ENCODE measurements around the gene SSBP2.

DNA sequence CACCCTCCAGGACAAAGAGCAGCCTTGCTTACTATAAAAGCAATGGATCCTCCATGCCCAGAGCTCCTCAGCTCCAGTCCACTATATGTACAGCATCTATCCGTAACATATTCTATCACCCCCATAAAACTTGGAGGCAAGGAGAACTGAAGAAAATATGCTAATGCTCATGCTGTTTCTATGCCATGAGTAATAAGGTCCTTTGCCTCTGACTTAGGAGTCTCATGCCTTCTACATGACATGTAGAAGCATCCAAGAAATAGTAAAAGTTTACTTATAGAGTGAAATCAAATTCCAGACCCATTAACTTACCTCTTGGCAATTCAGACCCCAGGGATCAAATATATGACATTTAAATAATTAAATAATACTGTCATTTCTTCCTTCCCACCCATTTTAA lies 33.7 kb downstream of the SSBP2 start:
- TF ChIP-seq EZH2 (IDR thresholded peaks at IDR 0.05; ENCODE audit: low read depth, low read length, severe bottlenecking) = no peak
- TF ChIP-seq KDM4A (IDR thresholded peaks at IDR 0.05; ENCODE audit: low read depth, low read length, severe bottlenecking) = no peak
- TF ChIP-seq YY1 (IDR thresholded peaks at IDR 0.05; ENCODE audit: low read depth, low read length) = no peak
- no peak for TF ChIP-seq POLR2A (IDR thresholded peaks at IDR 0.05; ENCODE audit: control extremely low read depth in 1 of 2, low read depth in 2 of 2, low read length in 2 of 2)
- TF ChIP-seq, protein P1, sequence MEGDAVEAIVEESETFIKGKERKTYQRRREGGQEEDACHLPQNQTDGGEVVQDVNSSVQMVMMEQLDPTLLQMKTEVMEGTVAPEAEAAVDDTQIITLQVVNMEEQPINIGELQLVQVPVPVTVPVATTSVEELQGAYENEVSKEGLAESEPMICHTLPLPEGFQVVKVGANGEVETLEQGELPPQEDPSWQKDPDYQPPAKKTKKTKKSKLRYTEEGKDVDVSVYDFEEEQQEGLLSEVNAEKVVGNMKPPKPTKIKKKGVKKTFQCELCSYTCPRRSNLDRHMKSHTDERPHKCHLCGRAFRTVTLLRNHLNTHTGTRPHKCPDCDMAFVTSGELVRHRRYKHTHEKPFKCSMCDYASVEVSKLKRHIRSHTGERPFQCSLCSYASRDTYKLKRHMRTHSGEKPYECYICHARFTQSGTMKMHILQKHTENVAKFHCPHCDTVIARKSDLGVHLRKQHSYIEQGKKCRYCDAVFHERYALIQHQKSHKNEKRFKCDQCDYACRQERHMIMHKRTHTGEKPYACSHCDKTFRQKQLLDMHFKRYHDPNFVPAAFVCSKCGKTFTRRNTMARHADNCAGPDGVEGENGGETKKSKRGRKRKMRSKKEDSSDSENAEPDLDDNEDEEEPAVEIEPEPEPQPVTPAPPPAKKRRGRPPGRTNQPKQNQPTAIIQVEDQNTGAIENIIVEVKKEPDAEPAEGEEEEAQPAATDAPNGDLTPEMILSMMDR (IDR thresholded peaks at IDR 0.05; ENCODE audit: control extremely low read depth in 1 of 3, insufficient read depth in 1 of 3, low read depth in 1 of 3, low read length in 3 of 3) = no peak
- TF ChIP-seq POLR2AphosphoS5 (IDR thresholded peaks at IDR 0.05; ENCODE audit: low read depth, low read length) = no peak
- no peak for TF ChIP-seq HDAC6 (IDR thresholded peaks at IDR 0.05; ENCODE audit: low read depth, low read length)
- no peak for TF ChIP-seq EP300 (IDR thresholded peaks at IDR 0.05; ENCODE audit: borderline replicate concordance in 1 of 2, low read depth in 2 of 2, low read length in 2 of 2)
- TF ChIP-seq SIRT6 (IDR thresholded peaks at IDR 0.05; ENCODE audit: low read length) = no peak
- no peak for TF ChIP-seq CHD1 (IDR thresholded peaks at IDR 0.05; ENCODE audit: low read depth, low read length)
- no peak for TF ChIP-seq USF2 (IDR thresholded peaks at IDR 0.05; ENCODE audit: low read length)
- no peak for TF ChIP-seq EGR1 (IDR thresholded peaks at IDR 0.05; ENCODE audit: borderline replicate concordance, low read depth, low read length)
- TF ChIP-seq CREB1 (IDR thresholded peaks at IDR 0.05) = no peak
